Breast epithelium (tissue), 3 donors: Measurements from ENCODE around the gene CFAP298.

Experiments used
- POLR2A ChIP-seq: fragments of 450-650 bp; IDR thresholded peaks from one replicate; pipeline ENCODE4 v1.6.1; 2016; ENCODE audit warnings: antibody characterized with exemption, mild to moderate bottlenecking, moderate library complexity
- TF ChIP-seq, protein P1 (sequence below), 3 donors: fragments of 450-650 bp; IDR thresholded peaks; one replicate each; pipeline ENCODE4 v1.5.1; 2016 to 2017; ENCODE audit warnings: antibody characterized with exemption in 3 of 3, mild to moderate bottlenecking in 3 of 3, moderate library complexity in 3 of 3

DNA sequence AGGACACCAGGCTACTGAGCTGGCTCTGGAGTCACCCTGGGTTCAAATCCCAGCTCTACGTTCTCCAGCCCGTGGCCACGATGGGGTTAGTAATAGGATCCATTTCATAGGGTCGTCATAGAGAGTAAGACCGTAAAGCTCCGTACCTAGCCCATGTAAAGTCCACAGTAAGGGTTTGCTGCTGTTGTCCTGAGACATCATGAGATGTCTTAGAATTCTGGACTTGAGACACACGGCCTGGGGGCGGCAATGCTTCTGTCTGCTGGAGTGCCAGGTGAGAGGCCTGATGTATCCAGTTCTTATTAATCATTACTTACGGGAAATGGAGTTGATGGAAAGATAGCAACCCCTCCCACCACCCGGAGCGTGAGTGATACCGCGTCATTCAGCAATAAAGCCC, 30.4 kb downstream of the CFAP298 start:
- TF ChIP-seq POLR2A = no peak
- TF ChIP-seq, protein P1, sequence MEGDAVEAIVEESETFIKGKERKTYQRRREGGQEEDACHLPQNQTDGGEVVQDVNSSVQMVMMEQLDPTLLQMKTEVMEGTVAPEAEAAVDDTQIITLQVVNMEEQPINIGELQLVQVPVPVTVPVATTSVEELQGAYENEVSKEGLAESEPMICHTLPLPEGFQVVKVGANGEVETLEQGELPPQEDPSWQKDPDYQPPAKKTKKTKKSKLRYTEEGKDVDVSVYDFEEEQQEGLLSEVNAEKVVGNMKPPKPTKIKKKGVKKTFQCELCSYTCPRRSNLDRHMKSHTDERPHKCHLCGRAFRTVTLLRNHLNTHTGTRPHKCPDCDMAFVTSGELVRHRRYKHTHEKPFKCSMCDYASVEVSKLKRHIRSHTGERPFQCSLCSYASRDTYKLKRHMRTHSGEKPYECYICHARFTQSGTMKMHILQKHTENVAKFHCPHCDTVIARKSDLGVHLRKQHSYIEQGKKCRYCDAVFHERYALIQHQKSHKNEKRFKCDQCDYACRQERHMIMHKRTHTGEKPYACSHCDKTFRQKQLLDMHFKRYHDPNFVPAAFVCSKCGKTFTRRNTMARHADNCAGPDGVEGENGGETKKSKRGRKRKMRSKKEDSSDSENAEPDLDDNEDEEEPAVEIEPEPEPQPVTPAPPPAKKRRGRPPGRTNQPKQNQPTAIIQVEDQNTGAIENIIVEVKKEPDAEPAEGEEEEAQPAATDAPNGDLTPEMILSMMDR (IDR thresholded peaks at IDR 0.05) = no peak
